ENCODE data around the gene RSPO1.
"Not testable (repeated sequence)": the region's sequence is repeated elsewhere in the genome, so short reads cannot be mapped to it uniquely, and the experiment has no call there.

RSPO1 gene

DNA sequence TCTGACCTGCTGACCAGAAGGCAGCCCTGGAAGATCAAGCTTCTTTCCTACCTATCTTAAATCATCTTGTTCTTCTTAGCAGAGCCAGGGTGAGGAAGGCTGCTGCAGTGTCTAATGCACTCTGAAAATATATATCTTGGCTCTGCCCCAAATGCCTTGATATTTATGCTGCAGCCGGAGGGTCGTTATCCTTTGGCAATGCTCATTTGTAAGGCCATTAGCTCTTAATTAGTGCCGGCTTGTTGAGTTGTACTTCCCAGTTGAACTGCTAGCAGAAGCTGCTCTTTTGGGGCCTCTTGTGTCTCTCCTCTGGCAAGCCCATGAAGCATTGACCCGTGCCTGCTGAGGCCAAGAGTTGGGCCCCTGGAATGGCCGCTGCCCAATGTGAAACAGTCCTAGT is 34.8 kb downstream of the RSPO1 start:
- DNase-seq (ENCODE audit: insufficient read length, low spot score) (no peak), FAIRE-seq (no peak)
- TF ChIP-seq, protein P1, sequence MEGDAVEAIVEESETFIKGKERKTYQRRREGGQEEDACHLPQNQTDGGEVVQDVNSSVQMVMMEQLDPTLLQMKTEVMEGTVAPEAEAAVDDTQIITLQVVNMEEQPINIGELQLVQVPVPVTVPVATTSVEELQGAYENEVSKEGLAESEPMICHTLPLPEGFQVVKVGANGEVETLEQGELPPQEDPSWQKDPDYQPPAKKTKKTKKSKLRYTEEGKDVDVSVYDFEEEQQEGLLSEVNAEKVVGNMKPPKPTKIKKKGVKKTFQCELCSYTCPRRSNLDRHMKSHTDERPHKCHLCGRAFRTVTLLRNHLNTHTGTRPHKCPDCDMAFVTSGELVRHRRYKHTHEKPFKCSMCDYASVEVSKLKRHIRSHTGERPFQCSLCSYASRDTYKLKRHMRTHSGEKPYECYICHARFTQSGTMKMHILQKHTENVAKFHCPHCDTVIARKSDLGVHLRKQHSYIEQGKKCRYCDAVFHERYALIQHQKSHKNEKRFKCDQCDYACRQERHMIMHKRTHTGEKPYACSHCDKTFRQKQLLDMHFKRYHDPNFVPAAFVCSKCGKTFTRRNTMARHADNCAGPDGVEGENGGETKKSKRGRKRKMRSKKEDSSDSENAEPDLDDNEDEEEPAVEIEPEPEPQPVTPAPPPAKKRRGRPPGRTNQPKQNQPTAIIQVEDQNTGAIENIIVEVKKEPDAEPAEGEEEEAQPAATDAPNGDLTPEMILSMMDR (IDR thresholded peaks at IDR 0.05; ENCODE audit: insufficient read depth, missing control alignments), result no peak

DNA sequence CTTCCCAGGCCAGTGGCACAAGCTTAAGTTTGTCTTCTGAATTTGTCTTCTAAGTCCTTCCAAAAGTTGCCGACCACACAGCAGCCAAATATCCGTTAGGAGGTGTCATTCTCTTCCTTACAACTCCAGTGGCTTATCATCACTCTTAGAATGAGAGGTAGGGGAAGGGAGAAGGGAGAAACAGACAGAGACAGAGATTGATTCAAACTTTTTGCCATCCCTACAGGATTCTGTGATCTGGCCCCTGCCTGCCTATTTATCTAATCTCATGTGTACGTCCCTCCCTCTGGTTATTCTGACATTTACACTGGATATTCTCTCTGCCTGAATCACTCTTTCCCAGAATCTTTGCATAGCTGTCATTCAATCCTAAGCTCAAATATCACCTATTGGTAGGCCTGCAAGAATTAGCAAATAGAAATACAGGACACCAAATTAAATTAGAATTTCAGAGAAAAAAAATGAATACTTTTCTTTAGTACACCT is 38.5 kb downstream of the RSPO1 start:
- TF ChIP-seq, protein P1 (IDR thresholded peaks at IDR 0.05; ENCODE audit: insufficient read depth, missing control alignments), result no peak
- DNase-seq (ENCODE audit: insufficient read length, low spot score), result no peak
- FAIRE-seq, result no peak

DNA sequence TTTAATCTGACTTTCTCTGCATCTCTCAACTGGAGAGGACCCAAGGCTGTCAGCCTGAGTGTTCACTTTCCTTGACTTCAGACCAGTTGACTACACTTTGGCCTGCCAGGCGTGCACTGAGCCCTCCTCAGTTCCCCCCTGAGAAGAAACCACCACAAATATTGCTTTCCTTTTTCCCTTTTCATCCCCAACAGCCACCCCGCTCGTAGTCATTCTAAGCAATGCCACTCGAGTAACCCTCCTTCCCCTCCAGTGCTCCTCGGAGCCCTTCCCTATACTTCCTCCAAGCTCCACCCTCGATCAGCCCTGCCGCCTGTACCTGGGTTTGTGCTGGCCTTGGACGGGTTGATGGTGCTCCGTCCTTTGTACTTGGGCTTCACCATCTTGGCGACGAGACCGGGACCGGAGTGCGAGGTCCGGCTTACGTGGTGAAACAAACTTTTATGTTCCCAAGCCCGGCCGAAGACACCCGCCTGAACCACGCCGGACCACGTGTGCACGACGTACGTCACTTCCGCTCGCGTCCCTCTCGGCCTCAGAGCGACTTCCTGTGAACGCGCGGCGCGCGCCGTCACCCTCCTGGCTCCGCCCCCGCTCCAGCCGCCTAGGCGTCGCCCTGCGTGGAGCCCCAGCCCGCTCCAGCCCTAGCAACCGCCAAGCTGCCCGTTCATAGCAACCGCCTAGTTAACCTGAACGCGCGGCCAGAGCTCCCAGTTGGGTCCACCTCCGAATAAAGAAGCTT is 39.1 kb downstream of the RSPO1 start, which contains the start of gene GNL2:
Gene GNL2, minus strand, starts transcription at position 498 of the 742 bp plus-strand sequence. Its CDS starts 115 bp downstream, at position 383.
- FAIRE-seq (no peak), DNase-seq (ENCODE audit: insufficient read length, low spot score) (peak; percentile 91)
- TF ChIP-seq, protein P1 (IDR thresholded peaks at IDR 0.05; ENCODE audit: insufficient read depth, missing control alignments), result no peak

DNA sequence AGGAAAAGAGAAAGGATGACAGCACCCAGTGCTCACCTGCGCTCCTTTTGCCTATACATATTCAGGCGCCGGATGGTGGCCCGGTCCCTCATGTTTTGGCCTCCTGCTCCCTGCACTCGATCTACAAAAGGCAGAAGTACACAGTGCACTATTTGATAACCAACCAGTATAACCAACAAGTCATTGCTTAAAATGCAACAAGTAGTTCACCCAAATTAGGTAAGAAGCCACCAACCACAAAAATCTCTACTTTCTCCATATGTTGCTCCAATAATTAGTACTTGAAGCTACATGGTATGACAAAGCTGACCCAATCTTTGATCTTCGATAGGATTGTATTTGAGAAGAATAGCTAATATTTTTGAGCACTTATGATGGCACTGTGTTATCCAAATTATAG is 41.0 kb downstream of the RSPO1 start:
- DNase-seq (ENCODE audit: insufficient read length, low spot score), result no peak
- TF ChIP-seq, protein P1 (IDR thresholded peaks at IDR 0.05; ENCODE audit: insufficient read depth, missing control alignments), result no peak

DNA sequence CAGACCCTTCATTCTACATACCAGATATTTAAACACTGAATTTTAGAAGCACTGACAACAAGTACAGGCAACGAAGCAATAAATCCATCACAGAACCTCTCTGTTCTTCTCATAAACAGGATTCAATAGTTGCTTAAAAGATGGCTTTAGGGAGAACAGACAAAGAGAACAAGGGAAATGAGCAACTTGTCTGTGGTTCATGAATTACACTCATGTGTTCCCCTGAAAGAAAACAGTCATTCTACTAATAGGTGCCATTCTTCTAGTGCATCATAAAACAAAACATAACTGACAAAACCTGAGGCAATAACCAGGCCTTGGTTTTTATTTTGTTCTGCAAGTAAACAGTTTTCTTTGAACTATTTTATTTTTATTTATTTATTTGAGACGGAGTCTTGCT is 45.8 kb downstream of the RSPO1 start:
- no peak for FAIRE-seq
- TF ChIP-seq, protein P1 (IDR thresholded peaks at IDR 0.05; ENCODE audit: insufficient read depth, missing control alignments), result no peak
- no peak for DNase-seq (ENCODE audit: insufficient read length, low spot score)

More for the DNA sequence above, 41.0 kb downstream of the RSPO1 start:
- no peak for FAIRE-seq

DNA sequence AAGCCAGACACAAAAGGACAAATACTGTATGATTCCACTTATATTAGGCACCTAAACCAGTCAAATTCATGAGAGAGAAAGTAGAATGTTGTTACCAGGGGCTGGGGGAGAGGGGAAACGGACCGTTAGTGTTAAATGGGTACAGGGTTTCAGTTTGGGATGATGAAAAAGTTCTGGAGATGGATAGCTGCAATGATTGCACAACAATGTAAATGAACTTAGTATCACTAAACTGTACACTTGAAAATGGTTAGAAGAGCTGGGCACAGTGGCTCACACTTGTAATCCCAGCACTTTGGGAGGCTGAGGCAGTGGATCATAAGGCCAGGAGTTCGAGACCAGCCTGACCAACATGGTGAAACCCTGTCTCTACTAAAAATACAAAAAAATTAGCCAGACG is 50.1 kb downstream of the RSPO1 start:
- not testable (repeated sequence) for FAIRE-seq; DNase-seq (ENCODE audit: insufficient read length, low spot score)

DNA sequence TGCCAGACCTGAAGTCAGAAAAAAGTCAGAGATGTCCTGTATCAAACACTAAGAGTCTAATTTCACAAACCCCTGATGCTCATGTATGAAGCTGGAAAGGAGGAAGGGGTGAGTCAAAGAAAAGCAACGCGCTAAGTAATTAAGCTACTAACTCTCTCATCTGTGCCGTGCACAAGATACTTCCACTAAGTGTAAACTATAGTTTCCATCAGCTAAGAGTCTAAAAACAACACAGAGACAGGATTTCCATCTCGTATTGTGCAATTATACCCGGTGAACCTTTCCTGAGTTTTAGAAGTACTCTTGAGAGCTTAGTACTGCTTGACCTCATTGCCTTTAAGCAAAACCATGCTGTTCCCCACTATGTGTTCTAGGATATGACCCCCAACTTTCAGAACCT is 59.0 kb downstream of the RSPO1 start:
- TF ChIP-seq, protein P1 (IDR thresholded peaks at IDR 0.05; ENCODE audit: insufficient read depth, missing control alignments), result no peak
- FAIRE-seq, result no peak
- DNase-seq (ENCODE audit: insufficient read length, low spot score), result no peak

All from D721Med (cell line).